SK-N-SH treated with all-trans-retinoic acid at 6 μM for 48 hours (cell line): ENCODE measurements around the gene DLL4.

ENCODE experiments used
- ATAC-seq: fragments of 200-7000 bp; cut with Tn5 transposase; 3 replicates; pipeline ENCODE4 v1.9.1; 2020; ENCODE audit warnings: mild to moderate bottlenecking, moderate library complexity
- ARNTL ChIP-seq: fragments of 450-650 bp; formaldehyde crosslinking; IDR thresholded peaks from 2 replicates; pipeline ENCODE4 v1.5.0; 2020; ENCODE audit warnings: low read depth, mild to moderate bottlenecking, moderate library complexity, borderline replicate concordance
- BACH2 ChIP-seq: fragments of 250-450 bp; sonication (Bioruptor Pico); IDR thresholded peaks from 2 replicates; pipeline ENCODE4 v1.9.0; 2021; ENCODE audit warnings: mild to moderate bottlenecking, borderline replicate concordance
- CREB5 ChIP-seq: fragments of 250-450 bp; sonication (Bioruptor Pico); IDR thresholded peaks from 2 replicates; pipeline ENCODE4 v1.5.1; 2020; ENCODE audit warnings: low read depth, mild to moderate bottlenecking, moderate library complexity
- CSDC2 ChIP-seq: fragments of 250-450 bp; sonication (Bioruptor Pico); IDR thresholded peaks from 2 replicates; pipeline ENCODE4 v1.5.0; 2020; ENCODE audit warnings: mild to moderate bottlenecking, moderate library complexity
- CSRNP3 ChIP-seq: fragments of 250-450 bp; sonication (Bioruptor Pico); IDR thresholded peaks from 2 replicates; pipeline ENCODE4 v1.5.1; 2021; ENCODE audit warnings: mild to moderate bottlenecking, moderate library complexity
- ESRRG ChIP-seq: fragments of 250-450 bp; sonication (Bioruptor Pico); IDR thresholded peaks from 2 replicates; pipeline ENCODE4 v1.6.1; 2021; ENCODE audit warnings: mild to moderate bottlenecking
- PATZ1 ChIP-seq: fragments of 250-450 bp; sonication (Bioruptor Pico); IDR thresholded peaks from 2 replicates; pipeline ENCODE4 v1.8.0; 2020; ENCODE audit warnings: mild to moderate bottlenecking, moderate library complexity, borderline replicate concordance
- POU6F1 ChIP-seq: fragments of 250-450 bp; sonication (Bioruptor Pico); IDR thresholded peaks from 2 replicates; pipeline ENCODE4 v1.8.0; 2021; ENCODE audit warnings: low read depth, mild to moderate bottlenecking, moderate library complexity, borderline replicate concordance
- RARB ChIP-seq: fragments of 250-450 bp; sonication (Bioruptor Pico); IDR thresholded peaks from 2 replicates; pipeline ENCODE4 v1.8.0; 2021; ENCODE audit warnings: mild to moderate bottlenecking, moderate library complexity
- SNAI2 ChIP-seq: fragments of 250-450 bp; sonication (Bioruptor Pico); IDR thresholded peaks from 2 replicates; pipeline ENCODE4 v1.5.0; 2020; ENCODE audit warnings: mild to moderate bottlenecking, moderate library complexity
- TCF4 ChIP-seq: fragments of 250-450 bp; sonication (Bioruptor Pico); IDR thresholded peaks from 2 replicates; pipeline ENCODE4 v1.8.0; 2021; ENCODE audit warnings: mild to moderate bottlenecking, moderate library complexity, borderline replicate concordance
- TOX ChIP-seq: fragments of 250-450 bp; sonication (Bioruptor Pico); IDR thresholded peaks from 2 replicates; pipeline ENCODE4 v1.8.0; 2021; ENCODE audit warnings: mild to moderate bottlenecking, moderate library complexity, borderline replicate concordance
- TSHZ2 ChIP-seq: fragments of 250-450 bp; sonication (Bioruptor Pico); IDR thresholded peaks from 2 replicates; pipeline ENCODE4 v1.5.0; 2020; ENCODE audit warnings: mild to moderate bottlenecking, moderate library complexity
- ZC3H10 ChIP-seq: fragments of 250-450 bp; sonication (Bioruptor Pico); IDR thresholded peaks from 2 replicates; pipeline ENCODE4 v1.5.1; 2021; ENCODE audit warnings: mild to moderate bottlenecking, moderate library complexity
- ZFP3 ChIP-seq: fragments of 250-450 bp; sonication (Bioruptor Pico); IDR thresholded peaks from 2 replicates; pipeline ENCODE4 v1.5.0; 2020; ENCODE audit warnings: mild to moderate bottlenecking, moderate library complexity
- ZNF70 ChIP-seq: fragments of 450-650 bp; formaldehyde crosslinking; IDR thresholded peaks from 2 replicates; pipeline ENCODE4 v1.5.0; 2020; ENCODE audit warnings: mild to moderate bottlenecking, moderate library complexity
- ZNF8 ChIP-seq: fragments of 450-650 bp; formaldehyde crosslinking; IDR thresholded peaks from 2 replicates; pipeline ENCODE4 v1.5.0; 2020; ENCODE audit warnings: mild to moderate bottlenecking, moderate library complexity

Gene DLL4

GRCh38 chr15:40930430-40931299, 1.5 kb downstream of the DLL4 start:
- no peak for TF ChIP-seq CSDC2
- TF ChIP-seq TCF4 (CRISPR knock-in tag) = no peak
- no peak for TF ChIP-seq CREB5
- TF ChIP-seq ZNF8 (CRISPR knock-in tag) = no peak
- no peak for TF ChIP-seq POU6F1 (CRISPR knock-in tag)
- TF ChIP-seq, all 23 proteins: peak for 0
- peak; percentile 25 for ATAC-seq

GRCh38 chr15:40931300-40932142, 2.4 kb downstream of the DLL4 start:
- TF ChIP-seq CSRNP3 (CRISPR knock-in tag) (no peak), CSDC2 (no peak), TOX (no peak), ZC3H10 (CRISPR knock-in tag) (no peak), ZNF70 (CRISPR knock-in tag) (no peak), ESRRG (CRISPR knock-in tag) (no peak), TSHZ2 (no peak), RARB (CRISPR knock-in tag) (no peak), BACH2 (CRISPR knock-in tag) (no peak)

GRCh38 chr15:40932156-40932555, 3.0 kb downstream of the DLL4 start:
- no peak for TF ChIP-seq PATZ1 (CRISPR knock-in tag)
- TF ChIP-seq CSDC2 = no peak
- TF ChIP-seq TSHZ2 = no peak
- TF ChIP-seq SNAI2 = no peak
- no peak for TF ChIP-seq ZFP3
- TF ChIP-seq ARNTL (CRISPR knock-in tag) = no peak
- ATAC-seq = no peak

More at GRCh38 chr15:40931300-40932142, 2.4 kb downstream of the DLL4 start:
- ATAC-seq = no peak
